Measurements from ENCODE around the gene ST13.

GRCh38 chr22:40898850-40899357 is 42.5 kb upstream of the ST13 start:
- TF ChIP-seq CTCF (conservative IDR thresholded peaks at IDR 0.05 in 1 of 2, IDR thresholded peaks at IDR 0.05 in 1 of 2; ENCODE audit: extremely low read depth in 1 of 2, insufficient read depth in 1 of 2, low read depth in 1 of 2, low read length in 2 of 2), result peak; percentile 56 to 59
- no peak for TF ChIP-seq EZH2 (IDR thresholded peaks at IDR 0.05; ENCODE audit: borderline replicate concordance, low read length)

Data from mammary epithelial cell (primary cell).